Kidney epithelial cell (primary cell): ENCODE results near the gene HOXB4. TPM values are rescaled to one million over a fixed set of nuclear protein-coding genes. Genes with fewer than 3 reads are reported as not detected.

Source experiments
- DNase-seq: peaks from one replicate; pipeline ENCODE4 v3.0.0-alpha.2; 2010; ENCODE audit warnings: low read depth
- H3K27me3 ChIP-seq: 2 replicates; pipeline ENCODE4 v1.6.0; 2011; ENCODE audit warnings: low read length; ENCODE audit not compliant: control insufficient read depth, insufficient read depth
- H3K36me3 ChIP-seq: 2 replicates; pipeline ENCODE4 v1.5.1; 2011; ENCODE audit warnings: low read length; ENCODE audit not compliant: control insufficient read depth, insufficient read depth
- H3K4me3 ChIP-seq: 2 replicates; pipeline ENCODE4 v1.5.1; 2011; ENCODE audit warnings: low read depth, mild to moderate bottlenecking, control low read depth, low read length
- total RNA-seq: library from RNA; depleted of rRNA; stranded (reverse); fragments of >200 nt; gene quantifications from 2 replicates; pipeline ENCODE4 v1.2.3, GENCODE V29; 2015
- TF ChIP-seq, protein P1 (sequence below): IDR thresholded peaks from 2 replicates; pipeline ENCODE4 v1.5.1; 2011; ENCODE audit warnings: mild to moderate bottlenecking, moderate library complexity, low read length, control low read depth, inconsistent platforms; ENCODE audit not compliant: insufficient read depth, poor library complexity, severe bottlenecking

Gene HOXB4
- total RNA-seq, 1 donor from 2014 or later, result 3.6 TPM

DNA sequence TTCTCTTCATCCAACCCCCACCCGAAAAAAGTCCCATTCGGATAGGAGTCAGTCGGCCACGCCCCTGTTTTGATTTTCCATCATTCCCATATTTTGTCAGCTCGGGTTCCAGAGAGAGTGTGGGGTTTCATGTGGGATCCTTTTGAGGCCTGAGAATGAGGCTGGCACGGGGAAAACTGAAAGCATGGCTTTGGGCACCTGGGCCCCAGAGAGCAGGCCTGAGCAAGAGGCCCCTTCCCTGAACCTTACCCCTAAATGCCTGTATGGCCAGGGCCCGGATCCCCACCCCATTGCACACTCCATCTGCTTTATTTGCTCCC lies 4.6 kb upstream of the HOXB4 start:
- H3K27me3 ChIP-seq, result no peaks in the 10 kb centered on the region

DNA sequence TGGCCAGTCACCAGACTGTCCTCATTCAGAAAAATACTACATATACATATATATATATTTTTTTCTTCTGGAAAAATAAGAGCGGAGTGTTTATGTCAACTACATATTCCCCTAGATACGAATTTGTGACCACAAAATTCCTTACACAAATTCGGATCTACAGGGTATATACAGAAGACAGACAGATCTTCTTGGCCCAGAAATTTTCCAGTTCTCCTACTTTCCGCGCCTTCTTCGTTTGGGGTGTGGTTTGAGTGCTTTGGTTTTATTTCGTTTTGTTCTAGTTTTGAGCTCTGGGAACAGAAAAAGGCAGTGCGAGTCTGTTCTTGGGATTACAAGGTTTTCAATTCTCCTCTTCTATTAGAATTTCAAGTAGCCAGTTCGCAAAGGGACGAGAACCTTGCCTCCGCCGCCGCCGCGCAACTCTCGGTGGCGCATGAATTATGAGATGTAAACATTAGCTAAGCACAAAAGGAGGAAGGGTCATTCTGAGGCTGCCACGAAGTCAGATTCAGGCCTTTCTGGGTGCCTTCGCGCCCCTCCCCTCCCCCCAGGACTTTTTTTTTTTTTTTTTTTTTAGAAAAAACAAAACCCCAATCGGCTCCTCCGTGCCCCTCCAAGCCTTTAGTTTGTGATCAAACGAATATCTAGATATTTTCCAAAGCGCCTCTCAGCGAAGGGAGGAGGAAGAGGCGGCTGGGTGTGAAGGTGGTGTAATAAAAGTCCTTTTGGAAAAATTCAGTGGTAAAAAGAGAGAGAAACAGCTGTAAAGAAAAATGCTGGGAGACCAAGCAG lies 1.8 kb upstream of the HOXB4 start:
- H3K27me3 ChIP-seq, result no peaks in the 10 kb centered on the region
- TF ChIP-seq, protein P1, sequence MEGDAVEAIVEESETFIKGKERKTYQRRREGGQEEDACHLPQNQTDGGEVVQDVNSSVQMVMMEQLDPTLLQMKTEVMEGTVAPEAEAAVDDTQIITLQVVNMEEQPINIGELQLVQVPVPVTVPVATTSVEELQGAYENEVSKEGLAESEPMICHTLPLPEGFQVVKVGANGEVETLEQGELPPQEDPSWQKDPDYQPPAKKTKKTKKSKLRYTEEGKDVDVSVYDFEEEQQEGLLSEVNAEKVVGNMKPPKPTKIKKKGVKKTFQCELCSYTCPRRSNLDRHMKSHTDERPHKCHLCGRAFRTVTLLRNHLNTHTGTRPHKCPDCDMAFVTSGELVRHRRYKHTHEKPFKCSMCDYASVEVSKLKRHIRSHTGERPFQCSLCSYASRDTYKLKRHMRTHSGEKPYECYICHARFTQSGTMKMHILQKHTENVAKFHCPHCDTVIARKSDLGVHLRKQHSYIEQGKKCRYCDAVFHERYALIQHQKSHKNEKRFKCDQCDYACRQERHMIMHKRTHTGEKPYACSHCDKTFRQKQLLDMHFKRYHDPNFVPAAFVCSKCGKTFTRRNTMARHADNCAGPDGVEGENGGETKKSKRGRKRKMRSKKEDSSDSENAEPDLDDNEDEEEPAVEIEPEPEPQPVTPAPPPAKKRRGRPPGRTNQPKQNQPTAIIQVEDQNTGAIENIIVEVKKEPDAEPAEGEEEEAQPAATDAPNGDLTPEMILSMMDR, result no peak
- DNase-seq, result no peak
- H3K4me3 ChIP-seq, result peak overlapping the region; percentile 68
- H3K36me3 ChIP-seq, result peaks cover 3% of the 10 kb centered on the region

More for the DNA sequence above, 4.6 kb upstream of the HOXB4 start:
- peak overlapping the region; percentile 68 for H3K4me3 ChIP-seq
- TF ChIP-seq, protein P1, result no peak
- DNase-seq, result no peak
- H3K36me3 ChIP-seq, result peaks cover 1% of the 10 kb centered on the region

DNA sequence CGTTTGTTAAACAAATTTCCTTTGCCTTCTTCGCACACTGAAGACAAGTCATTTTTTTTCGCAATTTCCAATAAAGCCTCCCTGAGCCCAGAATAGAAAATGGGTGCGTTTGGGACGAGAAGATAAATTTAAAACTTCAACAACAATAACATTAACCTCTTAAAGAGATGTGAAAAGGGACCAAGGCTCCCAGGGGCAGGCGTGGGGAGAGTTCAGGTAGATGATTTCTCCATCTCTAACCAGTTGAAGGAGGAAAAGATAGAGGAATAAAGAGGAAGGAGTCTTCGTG lies 1.3 kb upstream of the HOXB4 start:
- TF ChIP-seq, protein P1, result no peak
- no peaks in the 10 kb centered on the region for H3K27me3 ChIP-seq
- H3K36me3 ChIP-seq, result peaks cover 3% of the 10 kb centered on the region
- no peak for DNase-seq
- peak overlapping the region; percentile 68 for H3K4me3 ChIP-seq

DNA sequence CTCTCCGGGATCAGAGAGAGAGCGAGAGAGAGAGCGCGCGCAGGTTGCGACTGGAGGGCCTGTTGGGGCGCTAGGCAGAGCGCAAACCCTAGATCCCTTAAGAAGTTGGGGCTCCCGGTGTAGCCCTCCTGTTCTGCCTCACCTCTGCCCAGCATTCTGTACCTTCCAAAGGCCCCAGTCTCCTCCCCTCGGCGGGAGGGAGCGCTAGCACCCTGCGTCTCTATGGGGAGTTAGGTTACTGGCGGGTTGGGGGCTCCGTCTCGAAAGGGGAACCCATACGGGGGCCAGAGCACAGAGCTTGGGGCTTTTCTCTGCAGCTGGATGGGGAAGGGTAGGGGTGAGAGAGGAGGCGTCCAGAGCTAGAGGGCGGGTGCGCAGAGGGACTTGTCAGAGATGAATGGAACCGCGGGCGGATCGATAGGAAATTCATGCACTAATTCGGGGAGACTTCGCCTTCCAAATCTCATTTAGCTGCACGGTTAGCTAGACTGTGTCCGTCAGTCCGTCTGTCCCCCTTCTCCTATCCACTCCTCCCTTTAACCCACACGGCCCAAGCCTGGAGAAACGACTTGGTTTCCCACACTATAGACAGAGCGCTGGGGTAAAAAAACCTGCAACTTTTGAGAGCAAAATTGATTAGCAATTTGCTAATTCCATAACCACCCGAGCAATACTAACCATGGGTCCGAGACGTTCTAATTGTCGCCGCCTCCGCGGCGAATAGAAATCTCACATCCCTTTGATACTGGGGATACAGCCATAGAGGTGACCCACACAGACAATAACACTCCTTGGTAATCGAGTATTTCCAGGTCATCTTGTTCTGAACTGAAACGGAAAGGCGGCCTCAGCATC lies 693 bp upstream of the HOXB4 start:
- H3K27me3 ChIP-seq, result no peaks in the 10 kb centered on the region
- no peak for DNase-seq
- peaks cover 3% of the 10 kb centered on the region for H3K36me3 ChIP-seq
- H3K4me3 ChIP-seq, result peak overlapping the region; percentile 68
- TF ChIP-seq, protein P1, result no peak

DNA sequence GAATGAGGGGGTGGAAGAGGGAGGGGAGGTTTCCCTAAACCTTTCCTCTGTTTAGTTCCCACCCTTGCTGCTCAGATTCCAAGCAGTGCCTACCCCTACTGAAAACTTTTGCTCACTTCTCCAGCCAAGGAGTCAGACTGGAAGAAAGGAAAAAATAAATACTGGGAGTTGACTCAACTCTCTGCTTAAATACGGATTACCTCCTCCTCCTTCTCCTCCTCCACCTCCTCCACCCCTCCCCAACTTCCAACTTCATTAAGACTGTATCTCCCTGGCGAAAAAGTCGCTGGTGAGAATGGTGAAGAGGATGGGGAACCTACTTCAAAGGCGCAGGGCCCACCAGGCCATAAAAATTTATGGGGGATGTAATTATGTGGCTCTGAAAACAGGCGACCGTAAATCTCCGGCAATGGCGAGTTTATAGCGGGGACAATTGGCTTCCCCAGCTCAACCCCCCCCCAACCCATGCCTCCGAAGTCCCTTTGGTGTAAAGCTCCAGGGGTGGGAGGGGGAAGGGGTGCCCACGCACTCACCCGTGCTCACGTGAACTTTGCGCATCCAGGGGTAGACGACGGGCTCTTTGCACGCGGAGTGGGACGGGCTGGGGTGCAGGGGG lies 712 bp downstream of the HOXB4 start:
- Histone ChIP-seq H3K36me3 (peaks cover 3% of the 10 kb centered on the region), H3K4me3 (peak overlapping the region; percentile 68), H3K27me3 (no peaks in the 10 kb centered on the region)
- TF ChIP-seq, protein P1, result no peak
- DNase-seq, result peak; percentile 84
